GM18858 (cell line): Measurements from ENCODE around the gene CYREN.

Source experiments
- ATAC-seq: cut with Tn5 transposase; IDR thresholded peaks from one replicate; pipeline ENCODE4 v1.9.1; 2021; ENCODE audit not compliant: unreplicated experiment

The CYREN gene

DNA sequence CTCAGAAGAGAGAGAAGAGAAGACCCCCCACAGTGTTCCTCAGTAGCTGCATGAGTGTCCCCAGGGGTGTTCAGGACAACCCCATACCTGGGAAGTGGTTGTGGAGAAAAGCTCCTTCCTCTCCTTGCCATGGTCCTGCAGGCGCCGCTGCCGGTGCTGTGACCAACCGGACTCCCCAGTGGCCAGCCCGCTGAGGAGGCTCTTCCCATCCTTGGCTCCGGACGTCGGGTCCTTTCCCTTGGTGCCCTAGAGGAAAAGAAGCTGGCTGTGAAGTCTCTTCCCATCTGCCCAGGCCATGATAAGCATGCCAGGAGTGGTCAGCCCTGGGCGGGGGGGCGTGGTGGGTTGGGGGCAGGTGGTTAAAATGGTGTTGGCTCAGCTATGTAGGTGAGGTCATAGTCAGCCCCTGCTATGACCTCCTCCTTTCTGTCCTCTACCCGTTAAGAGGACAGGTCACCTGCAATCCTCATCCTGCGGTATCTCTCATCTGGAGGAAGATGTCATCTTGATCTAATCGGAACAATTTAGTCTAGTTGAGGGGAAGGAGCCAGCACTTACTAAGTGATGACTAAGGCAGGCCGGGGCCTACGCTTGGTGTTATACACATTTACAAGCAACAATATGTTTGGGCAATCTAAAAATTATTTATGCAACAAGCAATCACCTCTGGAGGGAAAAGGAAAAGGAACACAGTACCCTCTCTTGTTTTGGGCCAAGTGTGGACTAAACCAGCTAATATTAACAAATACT, 27.6 kb upstream of the CYREN start:
- ATAC-seq = no peak

DNA sequence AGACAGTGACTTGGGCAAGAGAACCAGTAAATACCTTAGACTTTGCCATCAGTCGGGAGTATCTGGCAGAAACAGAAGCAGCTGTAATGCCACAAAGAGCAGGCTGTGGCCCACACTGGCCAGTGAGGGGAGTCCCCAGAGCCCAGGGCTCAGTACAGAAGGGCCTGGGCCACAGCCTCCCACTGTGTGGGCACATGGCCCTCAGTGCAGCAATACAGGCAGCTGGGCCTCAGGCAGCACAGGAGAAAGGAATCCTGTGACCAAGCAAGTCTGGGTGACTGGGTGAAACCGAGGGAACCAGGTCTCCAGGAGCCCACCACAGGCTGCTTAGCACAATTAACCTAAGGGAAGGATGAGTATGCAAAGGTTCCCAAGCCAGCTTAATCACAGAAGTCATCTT, 26.8 kb upstream of the CYREN start:
- ATAC-seq = no peak

DNA sequence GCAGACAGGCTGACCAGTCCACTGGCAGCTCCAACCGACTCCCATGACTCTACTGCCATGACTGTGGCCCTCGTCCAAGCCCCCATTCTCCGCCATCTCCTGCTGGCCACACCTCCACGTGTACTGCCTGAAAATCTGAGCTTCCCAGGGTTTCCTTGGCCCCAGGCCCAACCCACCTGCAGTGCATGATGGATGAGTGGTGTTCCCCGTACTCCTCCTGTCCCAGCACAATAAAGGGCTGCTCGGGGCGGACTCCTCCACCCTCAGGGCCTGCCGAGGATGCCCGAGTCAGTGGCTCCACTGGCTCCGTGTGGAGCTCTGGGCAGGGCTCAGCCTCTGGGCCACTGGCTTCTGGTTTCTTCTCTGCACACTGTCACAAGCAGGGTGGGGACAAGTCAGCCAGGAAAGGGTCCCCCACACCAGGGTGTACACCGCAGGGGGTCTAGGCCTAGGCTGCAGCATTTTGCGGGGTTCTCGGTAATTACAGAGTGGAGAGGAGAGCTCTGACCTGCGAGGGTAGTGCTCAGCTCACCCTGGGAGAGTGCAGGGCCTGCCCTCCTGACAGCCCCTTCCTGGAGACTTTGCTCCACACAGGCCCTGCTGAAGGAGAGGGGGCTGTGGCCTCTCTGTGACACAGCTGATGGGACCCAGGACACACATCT, 25.6 kb upstream of the CYREN start:
- ATAC-seq = no peak

DNA sequence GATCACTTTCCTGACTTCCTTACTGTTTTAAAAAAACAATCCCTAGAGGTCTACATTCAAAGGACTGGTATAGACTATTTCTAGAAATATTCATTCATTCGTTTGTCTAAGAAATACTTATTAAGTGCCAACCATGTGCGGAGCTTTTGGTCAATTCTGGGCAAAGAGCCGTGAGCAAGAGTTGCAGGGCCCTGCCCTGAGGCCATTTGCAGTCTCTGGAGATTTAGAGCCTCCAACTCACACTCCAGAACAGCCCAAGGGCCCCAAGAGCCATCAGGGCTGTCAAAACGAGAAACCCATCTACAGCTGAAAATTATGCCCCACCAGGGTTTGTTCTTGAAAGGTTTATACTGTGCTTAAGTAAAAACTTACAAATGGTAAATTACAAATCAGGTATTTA, 24.6 kb upstream of the CYREN start:
- ATAC-seq = no peak

DNA sequence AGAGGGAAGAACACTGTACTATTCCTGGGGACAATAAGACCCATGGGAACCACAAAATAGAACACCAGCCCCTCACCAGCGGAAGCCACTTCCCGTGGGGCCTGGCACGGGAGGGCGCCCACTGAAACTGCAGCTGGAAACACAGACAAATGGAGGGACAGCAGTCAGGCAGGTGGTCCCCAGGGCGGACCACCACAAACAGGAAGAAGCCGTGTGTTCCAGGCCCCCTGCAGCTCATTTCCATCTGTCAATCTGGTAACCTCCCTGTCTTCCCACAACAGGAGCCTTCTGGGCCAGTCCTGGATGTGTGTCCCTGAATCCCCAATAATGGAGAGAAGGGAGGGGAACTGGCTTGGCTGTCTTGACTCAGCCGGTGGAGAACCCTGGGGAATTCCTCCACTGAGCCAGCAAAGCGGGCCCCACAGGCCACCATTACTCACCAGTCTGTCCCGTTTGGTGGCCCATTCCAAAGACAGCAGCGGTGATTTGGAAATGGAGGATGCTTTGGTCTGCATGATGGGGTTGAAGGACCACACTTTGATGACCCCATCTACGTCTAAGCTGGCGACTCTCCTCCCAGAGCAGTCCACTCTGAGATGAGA, 24.1 kb upstream of the CYREN start:
- no peak for ATAC-seq

DNA sequence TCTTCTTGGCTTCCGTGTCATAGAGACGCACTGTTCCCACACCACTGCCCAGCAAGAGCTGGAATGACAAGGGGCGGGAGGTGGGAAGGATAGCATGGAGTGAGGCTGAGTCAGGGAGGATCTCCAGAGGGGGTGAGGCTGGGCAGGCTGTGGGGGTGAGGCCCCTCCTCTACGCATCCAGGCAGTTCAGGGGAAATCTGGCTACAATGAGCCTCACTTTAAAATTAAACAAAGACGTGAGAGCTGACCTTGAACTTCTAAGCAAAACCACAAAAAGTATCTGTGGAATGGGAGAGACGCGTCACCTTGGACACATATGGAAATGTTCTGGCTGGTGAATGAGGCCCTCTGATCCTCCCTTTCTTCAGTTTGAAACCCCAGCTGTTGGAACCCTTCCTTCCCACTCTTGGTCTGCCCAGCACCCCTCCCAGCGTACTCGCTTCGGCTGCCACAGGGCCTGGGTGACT, 23.1 kb upstream of the CYREN start:
- no peak for ATAC-seq

DNA sequence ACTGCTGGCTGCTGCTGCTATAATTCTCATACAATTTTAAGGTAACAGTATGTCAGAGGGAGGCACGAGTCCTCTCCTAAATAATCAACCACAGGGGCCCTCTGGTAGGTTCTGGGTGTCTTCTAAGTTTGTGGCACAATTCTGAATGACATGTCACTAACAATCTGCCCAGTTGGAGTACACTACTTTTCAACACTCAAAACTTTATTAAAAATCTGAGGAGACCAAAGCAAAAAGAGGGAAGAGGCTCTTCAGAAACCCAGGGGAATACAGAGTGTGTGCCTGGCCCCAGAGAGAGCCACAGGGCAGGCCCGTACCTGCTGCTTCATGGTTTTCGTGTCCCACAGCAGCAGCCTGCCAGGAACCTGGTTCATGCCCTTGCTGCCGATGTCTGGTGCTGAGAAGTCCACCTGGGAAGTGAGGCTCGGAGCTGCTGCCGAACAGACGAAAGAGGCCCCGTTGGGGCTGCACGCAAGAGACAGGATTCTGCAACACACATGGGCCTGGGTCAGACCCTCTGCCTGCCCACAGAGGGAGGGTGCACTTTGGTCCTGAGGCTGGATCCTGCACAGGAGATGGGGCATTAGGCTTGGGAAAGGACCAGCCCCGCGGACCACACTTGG, 22.5 kb upstream of the CYREN start:
- ATAC-seq = no peak

DNA sequence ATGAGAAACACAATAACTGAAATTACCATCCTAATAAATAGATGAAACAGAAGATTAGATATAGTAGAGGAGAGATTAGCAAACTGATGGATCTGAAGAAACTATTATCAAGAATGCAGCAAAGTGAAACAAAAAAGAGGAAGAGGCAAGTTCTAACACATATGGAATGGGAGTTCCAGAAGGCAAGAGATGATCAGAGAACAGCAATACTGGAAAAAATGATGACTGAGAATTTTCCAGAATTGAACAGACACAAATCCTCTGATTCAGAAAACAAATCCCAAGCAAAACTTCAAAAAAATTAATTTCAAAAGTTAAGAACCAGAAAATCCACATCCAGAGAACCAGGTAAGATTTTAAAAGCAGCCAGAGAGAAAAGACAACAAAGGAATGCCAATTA, 20.2 kb upstream of the CYREN start:
- no peak for ATAC-seq

DNA sequence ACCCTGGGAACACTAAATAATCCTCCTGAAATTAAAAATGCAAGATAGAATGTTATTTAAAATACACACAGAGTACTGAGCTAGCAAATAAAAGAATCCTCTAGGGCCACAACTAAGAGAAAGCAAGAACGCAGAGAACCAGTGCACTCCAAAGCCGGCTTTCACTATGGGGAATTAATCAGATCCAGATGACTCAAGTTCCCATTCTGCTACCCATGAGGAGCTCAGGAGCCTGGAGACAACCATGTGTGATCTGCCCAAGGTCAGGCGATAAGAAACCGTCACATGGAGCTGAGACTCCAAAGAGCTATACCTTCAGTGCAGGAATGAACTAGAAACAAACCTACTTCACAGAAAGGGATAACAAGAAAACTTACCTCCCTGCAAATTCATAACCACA, 19.5 kb upstream of the CYREN start:
- ATAC-seq = no peak

DNA sequence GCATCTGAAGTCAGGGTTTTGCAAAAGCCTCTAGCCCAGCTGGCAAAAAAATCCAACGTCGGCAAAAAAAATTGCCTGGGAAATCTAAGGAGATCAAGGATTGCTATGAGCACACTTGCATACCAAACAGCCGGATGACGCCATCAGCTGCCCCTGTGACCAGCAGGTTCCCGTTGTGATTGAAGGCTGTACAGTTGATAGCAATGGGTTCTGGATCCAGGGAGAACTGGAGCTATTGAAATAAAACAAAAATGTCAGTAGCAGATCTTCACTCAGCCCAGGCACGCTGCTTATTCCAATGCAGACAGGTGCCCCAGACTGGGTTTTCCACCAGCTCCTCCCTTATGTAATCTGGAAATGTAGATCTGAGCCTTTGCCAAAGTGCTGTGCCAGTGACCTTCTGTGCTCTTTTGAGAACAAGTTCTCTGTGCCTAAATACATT, 18.7 kb upstream of the CYREN start:
- no peak for ATAC-seq

DNA sequence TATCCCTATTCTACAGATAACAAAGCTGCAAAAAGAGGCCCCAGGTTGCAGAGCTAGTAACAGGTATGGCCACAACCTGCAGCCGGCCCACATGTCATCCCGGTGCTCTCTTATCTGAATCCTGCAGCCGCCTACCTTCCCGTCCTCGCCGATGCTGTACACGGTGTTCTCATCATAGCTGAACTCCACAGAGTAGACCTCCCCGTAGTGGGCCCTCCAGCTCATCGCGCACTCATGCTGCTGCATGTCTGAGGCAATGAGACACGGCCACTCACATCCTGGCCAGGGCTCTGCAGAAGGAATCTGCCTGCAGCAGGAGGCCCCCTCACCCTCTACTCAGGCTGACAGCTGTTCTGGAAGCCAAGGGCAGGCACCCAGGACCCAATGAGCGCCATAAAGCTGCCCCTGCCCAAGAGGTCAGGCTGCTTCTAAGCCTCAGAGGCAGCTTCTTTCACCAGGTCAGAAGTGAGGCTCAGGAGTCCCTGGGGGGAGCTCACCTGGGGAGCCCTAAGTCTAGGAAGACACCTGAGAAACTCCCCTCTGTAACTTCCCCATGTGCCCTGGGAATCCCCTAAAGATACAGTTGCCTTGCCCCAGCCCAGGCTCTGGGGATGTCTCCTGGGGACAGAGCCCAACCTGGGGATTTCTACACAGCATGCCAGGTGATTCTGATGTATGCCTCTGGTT, 17.9 kb upstream of the CYREN start:
- no peak for ATAC-seq

DNA sequence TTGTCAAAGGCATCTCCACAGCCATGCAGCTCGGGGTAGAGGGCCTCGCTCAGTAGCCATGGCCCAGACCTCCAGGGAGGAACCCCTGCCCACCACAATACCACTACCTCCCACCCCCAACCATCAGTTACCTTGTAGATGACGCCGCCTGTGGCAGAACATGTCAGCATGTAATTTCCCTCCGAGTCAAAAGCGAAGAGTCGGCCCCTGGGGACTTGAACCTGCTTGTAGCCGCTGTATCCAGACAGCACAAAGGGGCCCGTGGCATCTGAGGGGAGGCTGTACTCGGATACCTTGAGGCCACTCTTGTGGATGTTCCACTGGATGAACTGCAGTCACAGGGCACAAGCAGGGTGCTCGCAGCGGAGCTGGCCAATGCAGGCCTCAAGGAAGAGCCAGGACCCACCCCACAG, 16.3 kb upstream of the CYREN start:
- peak; percentile 51 for ATAC-seq

DNA sequence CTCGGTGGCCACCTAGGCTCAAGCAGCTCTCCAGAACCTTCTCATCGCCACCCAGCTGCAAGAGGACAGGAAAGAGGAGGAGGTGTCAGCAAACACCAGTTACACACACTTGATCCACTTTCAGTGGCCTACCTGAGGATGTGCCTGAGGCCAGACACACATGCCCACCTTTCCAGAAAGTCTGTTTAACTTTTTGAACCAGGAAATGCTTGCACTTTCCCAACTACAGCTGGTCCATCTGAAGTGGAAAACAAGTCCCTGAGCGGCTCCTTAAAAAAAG, 15.7 kb upstream of the CYREN start:
- ATAC-seq = no peak

DNA sequence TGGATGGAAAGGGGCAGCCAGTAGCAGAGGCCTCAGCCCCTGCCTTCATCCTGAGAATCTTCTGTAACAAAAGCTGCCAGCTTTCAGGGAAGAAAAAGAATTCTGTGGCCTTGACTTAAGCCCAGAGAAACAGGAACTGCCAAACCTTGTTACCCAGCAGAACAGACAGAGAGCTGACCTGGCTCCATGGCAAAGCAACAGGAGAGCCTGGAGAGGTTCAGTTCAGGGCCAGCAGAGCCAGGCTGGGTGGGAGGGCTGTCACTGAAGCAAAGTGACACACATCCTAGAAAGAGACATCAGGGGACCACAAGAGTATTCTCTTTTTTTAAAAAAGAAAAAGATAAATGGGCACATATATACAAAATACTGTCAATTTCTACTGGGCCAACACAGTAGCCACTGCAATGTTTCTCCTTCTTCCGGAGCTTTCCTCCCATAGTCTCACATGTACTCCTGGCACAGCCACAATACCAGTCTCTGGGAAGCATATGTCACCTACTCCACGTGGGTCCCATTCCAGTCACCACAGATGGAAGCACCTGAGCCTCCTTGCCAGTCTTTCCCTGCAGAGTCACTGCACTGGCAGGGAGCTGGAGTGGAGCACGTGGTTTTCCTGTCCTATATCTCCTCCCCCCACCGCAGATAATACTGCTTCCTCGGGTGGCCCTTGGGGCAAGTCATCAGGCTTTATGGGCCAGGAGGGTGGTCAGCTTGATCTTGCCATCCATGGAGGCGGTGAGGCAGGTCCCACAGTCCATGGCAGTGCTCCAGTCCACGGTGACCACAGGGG, 15.2 kb upstream of the CYREN start:
- no peak for ATAC-seq

DNA sequence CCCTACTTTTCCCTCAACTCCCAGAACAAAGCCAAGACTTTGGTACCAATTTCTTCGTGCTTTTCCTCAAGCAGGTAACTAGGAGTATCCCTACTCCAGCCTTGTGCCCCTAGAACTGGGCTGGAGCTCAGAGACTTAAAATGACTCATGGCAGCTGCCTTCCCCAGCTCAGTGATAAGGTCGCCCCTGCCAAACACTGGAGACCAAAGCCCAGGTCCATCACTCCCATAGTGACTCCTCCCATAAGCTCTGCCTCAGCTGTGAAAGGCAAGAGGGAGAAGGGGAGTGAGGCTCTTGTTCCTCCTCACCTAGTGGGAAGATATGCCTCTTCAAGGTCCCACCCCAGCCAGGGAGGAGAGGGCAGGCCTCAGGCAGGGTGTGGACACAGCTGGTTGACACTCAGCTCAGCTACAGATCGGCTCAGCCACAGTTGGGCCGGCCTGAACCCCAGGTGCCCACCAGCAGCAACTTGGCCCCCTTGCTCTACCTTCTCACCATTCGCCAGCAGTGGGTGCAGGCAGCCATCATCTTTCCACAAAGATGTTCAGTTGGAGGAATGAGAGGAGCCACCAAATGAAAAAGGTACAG, 13.8 kb upstream of the CYREN start:
- no peak for ATAC-seq

DNA sequence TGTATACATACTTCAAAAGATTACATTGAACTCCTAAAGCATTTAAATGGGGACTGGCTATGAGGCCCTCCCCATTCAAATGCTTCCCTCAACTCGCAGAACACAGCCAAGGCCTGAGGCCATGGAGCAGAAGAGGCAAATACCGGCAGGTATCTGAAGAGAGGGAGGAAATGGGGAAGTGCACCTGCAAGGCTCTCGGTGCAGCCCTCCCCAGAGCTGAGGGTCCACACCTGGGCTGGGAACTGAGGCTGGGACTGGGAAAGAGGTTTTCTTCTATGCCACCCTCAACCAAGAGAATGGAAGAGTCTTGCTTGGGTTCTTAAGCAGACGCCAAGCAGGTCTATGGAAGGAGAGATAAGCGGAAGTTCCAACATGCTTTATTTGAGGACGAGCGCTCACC, 13.0 kb upstream of the CYREN start:
- ATAC-seq = no peak

DNA sequence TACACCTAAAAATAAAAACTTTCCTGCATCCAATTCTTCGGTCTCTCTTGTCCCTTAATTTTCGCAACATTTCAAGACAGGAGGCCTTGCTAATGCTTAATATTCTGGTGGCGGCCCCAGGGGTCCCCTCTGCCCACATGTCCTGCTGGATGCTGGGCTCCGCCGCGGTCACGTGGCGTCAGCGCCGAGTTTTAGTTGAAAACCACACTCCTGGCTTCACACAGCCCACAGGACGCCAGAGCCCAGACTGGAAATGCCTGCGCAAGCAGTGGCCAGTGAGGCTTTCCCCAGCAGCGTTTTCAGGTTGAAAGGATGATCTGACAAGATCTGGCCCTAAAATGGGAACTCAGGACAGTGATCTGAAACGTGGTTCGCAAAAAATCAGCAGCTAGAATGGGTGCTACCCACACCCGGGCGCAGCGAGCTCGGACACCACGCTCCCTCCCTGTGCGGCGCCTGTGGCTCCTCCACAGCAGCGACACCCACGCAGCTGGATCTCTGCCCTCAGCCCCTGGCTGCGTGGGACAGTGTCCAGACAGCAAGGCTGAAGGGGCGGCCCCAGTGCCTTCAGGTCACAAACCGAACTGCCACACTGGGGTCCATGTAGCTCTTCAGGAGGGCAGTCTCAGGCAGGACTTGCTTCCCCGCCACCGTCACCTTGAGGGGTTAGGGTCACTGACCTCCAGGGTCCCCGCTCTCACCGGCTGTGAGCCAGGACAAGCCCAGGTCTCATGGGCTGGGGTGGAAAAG, 11.6 kb upstream of the CYREN start:
- no peak for ATAC-seq

DNA sequence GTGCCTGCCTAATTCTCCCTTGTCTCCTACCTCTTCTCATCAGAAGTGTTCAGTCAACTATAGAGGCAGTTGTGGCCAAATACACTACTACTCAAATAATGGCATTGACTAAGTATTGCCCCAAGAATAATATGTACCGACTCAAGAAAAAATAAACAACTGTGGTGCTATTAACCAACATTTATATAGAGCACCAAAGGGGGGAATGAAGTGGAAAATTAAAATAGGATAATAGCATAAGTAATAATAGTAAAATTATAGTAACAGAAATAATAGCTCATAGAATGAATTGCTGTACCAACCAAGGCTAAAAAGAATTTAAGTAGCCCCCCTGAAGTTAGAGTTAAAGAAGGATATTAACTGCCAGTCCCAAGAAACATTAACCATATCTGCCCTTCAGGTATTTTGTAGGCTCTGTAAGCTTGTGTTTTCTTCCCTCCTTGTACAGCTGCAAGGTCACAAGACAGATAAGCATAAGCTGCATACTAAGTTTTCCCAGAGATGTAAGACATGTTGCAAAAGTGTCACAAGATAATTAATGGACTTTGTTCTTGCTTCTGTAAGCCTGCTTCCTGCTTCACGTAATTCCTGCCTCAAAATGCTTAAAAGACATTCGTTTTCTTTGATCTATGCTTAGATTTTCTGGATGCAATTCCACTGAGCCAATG, 10.9 kb upstream of the CYREN start:
- no peak for ATAC-seq

DNA sequence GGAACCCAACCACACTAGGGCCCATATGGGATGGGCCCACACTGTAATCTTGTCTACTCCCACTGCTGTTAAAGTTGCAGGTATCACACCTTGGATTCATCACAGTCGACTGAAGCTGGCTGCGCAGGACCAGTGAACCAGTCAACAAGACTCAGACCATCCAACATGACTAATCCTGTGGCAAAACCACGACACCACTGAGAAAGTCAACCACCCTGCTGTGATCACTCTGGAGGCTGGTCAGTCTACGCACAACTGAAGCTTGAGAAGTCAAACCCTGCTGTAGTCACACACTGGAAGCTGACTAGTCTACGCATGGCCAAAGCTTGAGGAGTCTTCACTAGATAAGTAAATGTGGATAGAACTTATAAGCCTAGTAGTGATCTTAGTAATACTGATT, 9.6 kb upstream of the CYREN start:
- no peak for ATAC-seq
